HG02981 (cell line): ENCODE measurements around the gene MTX1.

ENCODE experiments used
- ATAC-seq: cut with Tn5 transposase; IDR thresholded peaks from one replicate; pipeline ENCODE4 v1.9.1; 2021; ENCODE audit warnings: mild to moderate bottlenecking, moderate library complexity; ENCODE audit not compliant: unreplicated experiment

Gene MTX1

GRCh38 chr1:155173478-155174323 lies 34.8 kb upstream of the MTX1 start, which contains the start of gene TRIM46:
Gene TRIM46 (plus strand): TSS chr1:155173849. CDS start chr1:155173967, 118 bp downstream.
- no peak for ATAC-seq

- no peak for ATAC-seq
Measured at GRCh38 chr1:155174324-155175280, 33.9 kb upstream of the MTX1 start.

GRCh38 chr1:155175281-155175926 lies 33.1 kb upstream of the MTX1 start:
- no peak for ATAC-seq

GRCh38 chr1:155175927-155176371 lies 32.5 kb upstream of the MTX1 start:
- ATAC-seq = no peak

- ATAC-seq = no peak
Measured at GRCh38 chr1:155176544-155177071, 31.9 kb upstream of the MTX1 start.

GRCh38 chr1:155177192-155177917 lies 31.1 kb upstream of the MTX1 start:
- no peak for ATAC-seq

GRCh38 chr1:155177918-155178281 lies 30.6 kb upstream of the MTX1 start:
- ATAC-seq = no peak

GRCh38 chr1:155178441-155179111 lies 29.9 kb upstream of the MTX1 start:
- no peak for ATAC-seq

GRCh38 chr1:155179112-155180031 lies 29.1 kb upstream of the MTX1 start:
- no peak for ATAC-seq

GRCh38 chr1:155181371-155182051 lies 27.0 kb upstream of the MTX1 start:
- no peak for ATAC-seq

GRCh38 chr1:155182052-155182550 lies 26.4 kb upstream of the MTX1 start:
- ATAC-seq = no peak

- ATAC-seq = no peak
Measured at GRCh38 chr1:155183775-155184221, 24.7 kb upstream of the MTX1 start.

- ATAC-seq = no peak
Measured at GRCh38 chr1:155184351-155184811, 24.1 kb upstream of the MTX1 start.

GRCh38 chr1:155184835-155185782 lies 23.4 kb upstream of the MTX1 start:
- ATAC-seq = peak; percentile 77

GRCh38 chr1:155185783-155186066 lies 22.8 kb upstream of the MTX1 start:
- ATAC-seq = no peak

- no peak for ATAC-seq
Measured at GRCh38 chr1:155186067-155186793, 22.3 kb upstream of the MTX1 start.
